ENCODE measurements around the gene PRKCSH.
"Not testable (repeated sequence)": the region's sequence is repeated elsewhere in the genome, so short reads cannot be mapped to it uniquely, and the experiment has no call there.

The PRKCSH gene

DNA sequence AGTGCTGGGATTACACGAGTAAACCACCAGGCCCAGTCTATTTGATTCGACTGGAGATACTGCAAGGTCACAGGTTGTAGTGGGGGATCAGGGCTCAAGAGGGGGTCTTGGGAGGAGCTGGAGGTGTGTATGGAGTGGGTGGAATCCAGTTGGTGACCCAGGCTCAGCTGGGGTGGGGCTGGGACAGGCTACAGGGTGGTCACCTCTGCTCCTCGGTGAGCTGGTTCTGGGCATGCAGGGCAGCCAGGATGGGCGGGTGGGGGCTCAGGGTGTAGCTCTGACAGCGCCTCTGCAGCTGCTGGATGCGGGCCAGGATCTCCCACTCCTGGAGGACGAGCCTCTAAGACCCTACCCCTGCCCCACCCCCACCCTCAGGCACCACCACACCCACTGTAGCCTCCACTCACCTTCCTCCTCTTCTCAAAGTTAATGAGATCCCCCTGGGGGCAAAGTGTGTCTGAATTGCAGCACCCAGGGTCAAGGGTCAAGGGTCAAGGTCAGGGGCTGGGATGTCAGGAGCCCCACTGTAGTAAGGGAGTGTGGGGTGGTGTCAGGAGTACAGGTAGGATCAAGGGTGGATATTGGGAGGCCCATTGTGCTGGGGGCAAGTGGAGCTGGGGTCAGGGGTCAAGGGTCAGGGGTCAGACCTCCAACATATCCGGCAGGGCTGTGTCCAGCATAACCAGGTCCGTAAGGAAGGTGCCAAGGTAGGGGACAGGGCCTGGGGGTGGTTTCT is 33.5 kb upstream of the PRKCSH start:
- TF ChIP-seq ZFX (IDR thresholded peaks at IDR 0.05): no peak
- TF ChIP-seq, protein P1, sequence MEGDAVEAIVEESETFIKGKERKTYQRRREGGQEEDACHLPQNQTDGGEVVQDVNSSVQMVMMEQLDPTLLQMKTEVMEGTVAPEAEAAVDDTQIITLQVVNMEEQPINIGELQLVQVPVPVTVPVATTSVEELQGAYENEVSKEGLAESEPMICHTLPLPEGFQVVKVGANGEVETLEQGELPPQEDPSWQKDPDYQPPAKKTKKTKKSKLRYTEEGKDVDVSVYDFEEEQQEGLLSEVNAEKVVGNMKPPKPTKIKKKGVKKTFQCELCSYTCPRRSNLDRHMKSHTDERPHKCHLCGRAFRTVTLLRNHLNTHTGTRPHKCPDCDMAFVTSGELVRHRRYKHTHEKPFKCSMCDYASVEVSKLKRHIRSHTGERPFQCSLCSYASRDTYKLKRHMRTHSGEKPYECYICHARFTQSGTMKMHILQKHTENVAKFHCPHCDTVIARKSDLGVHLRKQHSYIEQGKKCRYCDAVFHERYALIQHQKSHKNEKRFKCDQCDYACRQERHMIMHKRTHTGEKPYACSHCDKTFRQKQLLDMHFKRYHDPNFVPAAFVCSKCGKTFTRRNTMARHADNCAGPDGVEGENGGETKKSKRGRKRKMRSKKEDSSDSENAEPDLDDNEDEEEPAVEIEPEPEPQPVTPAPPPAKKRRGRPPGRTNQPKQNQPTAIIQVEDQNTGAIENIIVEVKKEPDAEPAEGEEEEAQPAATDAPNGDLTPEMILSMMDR (conservative IDR thresholded peaks at IDR 0.05): no peak

DNA sequence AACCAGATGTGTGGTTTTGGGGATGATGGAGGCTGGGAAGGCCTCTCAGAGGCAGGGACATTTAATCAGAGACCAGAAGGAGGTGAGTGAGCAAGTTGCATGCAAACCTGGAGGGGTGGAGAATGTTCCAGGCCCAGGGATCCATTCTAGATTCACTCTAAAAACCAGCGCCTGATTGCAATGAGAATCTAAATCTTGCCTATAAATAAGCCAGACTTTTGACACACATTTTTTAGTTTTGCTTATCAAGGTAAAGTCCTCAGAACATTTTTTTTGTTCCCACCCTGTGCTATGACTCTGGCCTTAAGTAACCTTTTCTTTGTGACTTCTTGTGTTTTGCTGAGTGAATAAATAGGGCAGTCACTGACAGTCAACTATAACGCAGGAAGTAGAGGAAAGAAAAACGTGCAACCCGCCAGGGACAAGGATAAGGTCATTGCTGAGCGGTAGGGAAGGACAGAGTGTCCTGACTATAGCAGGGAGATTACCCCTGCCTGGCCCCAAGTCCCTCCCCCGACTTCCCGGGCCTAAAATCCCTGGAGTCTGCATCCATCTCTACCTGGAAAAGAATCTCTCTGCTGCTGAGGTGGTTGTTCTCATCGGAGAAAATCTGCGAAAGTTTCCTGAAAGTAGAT is 30.7 kb upstream of the PRKCSH start:
- H3K27ac ChIP-seq: no peak overlapping the region
- no peak for TF ChIP-seq ZFX (IDR thresholded peaks at IDR 0.05)
- TF ChIP-seq, protein P1 (conservative IDR thresholded peaks at IDR 0.05): no peak

More for the DNA sequence above, 33.5 kb upstream of the PRKCSH start:
- no peak overlapping the region for H3K27ac ChIP-seq

DNA sequence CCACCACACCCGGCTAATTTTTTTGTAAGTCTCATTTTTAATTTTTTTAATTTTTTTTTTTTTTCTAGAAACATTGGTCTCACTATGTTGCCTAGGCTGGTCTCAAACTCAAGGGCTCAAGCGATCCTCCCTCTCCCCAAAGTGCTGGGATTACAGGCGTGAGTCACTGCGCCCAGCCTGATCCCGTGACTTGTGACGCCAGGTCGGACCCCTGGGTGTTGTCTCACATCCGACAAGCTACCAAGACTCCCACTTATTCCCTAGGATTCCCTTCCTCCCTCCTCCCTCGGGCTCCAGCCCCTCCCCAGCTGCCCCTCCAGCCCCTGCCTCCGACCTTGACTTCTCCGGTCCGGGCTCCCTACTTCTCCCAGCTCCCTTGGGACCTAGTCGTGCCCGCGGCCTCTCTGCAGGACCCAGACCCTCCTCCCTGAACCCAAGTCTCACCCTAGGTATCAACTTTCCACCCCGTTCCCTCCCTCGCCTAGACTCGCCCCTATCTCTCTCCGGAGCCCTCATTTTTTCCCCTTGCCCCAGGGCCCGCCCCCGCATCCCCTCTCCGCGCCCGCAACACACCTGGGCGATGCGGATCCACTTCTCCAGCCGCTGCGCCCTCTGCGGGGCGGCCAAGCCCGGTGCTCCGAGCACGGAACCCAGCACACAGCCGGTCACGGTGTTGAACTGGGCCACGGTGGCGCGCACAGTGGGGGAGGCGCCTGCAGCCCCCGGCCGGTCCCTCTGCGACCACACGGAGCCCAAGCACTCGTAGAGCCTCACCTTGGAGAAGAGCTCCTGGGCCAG is 29.4 kb upstream of the PRKCSH start:
- TF ChIP-seq, protein P1 (conservative IDR thresholded peaks at IDR 0.05): no peak
- no peak for TF ChIP-seq ZFX (IDR thresholded peaks at IDR 0.05)
- no peak overlapping the region for H3K27ac ChIP-seq

DNA sequence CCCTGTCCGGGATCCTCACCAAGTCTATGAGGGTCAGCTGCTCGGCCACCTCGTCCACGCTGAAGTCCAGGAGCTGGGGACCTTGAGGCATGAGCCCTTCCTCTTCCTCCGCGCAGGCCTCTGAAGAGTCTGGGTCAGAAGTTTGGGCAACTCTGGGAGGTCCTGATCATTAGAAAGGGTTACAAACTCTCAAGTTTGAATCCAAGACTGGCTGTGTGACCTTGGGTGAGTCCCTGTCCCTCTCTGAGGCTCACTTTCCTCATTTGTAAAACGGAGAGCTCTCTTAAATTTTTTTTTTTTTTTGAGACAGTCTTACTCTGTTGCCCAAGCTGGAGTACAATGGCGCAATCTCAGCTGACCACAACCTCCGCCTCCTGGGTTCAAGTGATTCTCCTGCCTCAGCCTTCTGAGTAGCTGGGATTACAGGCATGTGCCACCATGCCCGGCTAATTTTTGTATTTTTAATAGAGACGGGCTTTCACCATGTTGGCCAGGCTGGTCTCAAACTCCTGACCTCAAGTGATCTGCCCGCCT is 28.7 kb upstream of the PRKCSH start:
- not testable (repeated sequence) for H3K27ac ChIP-seq

DNA sequence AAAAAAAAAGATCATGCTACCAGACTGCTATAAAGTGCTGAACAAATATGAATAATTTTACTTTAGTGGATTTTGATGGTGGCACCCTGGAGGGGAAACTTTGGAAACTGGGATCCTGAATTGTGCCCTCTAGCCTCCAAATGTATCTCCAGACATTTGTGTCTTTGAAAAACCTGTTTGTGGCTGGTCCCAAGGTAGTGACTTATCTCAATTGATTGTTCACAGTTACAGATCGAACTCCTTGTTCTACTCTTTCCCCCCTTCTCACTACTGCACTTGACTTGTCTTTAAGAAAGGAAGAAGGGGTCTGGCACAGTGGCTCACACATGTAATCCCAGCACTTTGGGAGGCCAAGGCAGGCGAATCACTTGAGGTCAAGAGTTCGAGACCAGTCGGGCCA is 26.8 kb upstream of the PRKCSH start:
- TF ChIP-seq, protein P1 (conservative IDR thresholded peaks at IDR 0.05): no peak

DNA sequence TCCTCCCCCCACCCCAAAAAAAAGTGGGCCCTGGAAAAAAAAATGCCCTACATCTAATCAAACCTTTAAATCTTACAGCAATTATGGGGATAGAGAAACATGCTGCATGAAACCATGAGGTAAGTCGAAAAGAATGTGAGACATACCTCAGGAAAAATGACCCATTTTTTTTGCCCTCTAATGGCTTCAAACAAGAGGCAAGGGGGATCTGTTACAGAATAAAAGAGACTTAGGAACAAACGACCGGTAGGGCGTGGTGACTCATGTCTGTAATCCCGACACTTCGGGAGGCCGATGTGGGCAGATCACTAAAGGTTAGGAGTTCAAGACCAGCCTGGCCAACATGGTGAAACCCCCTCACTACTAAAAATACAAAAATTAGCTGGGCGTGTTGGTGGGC is 24.8 kb upstream of the PRKCSH start:
- TF ChIP-seq, protein P1 (conservative IDR thresholded peaks at IDR 0.05): no peak
- TF ChIP-seq ZFX (IDR thresholded peaks at IDR 0.05): no peak

More for the DNA sequence above, 26.8 kb upstream of the PRKCSH start:
- H3K27ac ChIP-seq: no peak overlapping the region

DNA sequence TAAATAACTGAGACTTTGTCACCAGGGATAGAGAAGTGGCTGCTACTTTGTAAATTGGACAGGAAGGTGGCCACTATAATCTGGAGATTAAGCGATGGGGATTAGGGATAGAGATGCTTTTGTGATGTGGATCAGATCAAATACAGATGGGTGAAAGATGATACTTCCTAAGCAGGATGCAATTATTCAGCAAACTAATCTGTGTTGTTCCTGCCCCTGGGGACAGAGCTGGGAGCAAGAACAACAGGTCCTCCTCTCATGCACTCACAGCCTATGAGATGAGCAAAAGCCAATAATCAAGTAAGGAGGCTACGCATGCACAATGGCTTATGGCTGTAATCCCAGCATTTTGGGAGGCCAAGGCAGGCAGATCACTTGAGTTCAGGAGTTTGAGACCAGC is 20.9 kb upstream of the PRKCSH start:
- TF ChIP-seq ZFX (IDR thresholded peaks at IDR 0.05): no peak
- TF ChIP-seq, protein P1 (conservative IDR thresholded peaks at IDR 0.05): no peak
- H3K27ac ChIP-seq: no peak overlapping the region

More for the DNA sequence above, 24.8 kb upstream of the PRKCSH start:
- no peak overlapping the region for H3K27ac ChIP-seq

All from C4-2B (cell line).